Stimulated activated naive CD8-positive, alpha-beta T cell treated with anti-CD3 and anti-CD28 coated beads, Interleukin-15, amount 100 ng/mL, for 72 hours (primary cell): Measurements from ENCODE around the gene CTPS1.

Experiments
- ATAC-seq: fragments of 150-1000 bp; cut with Tn5 transposase; 2 replicates; pipeline ENCODE4 v1.10.0; 2021; ENCODE audit warnings: mild to moderate bottlenecking, moderate library complexity
- DNase-seq, 2 donors: peaks; one replicate each; pipeline ENCODE4 v3.0.0; 2021 to 2022
- H3K27ac Mint-ChIP-seq, 2 donors: one replicate each; pipeline ENCODE4 v1.8.0; 2022; ENCODE audit warnings: mild to moderate bottlenecking in 2 of 2, mixed read lengths in 2 of 2, moderate library complexity in 2 of 2
- H3K27me3 Mint-ChIP-seq: one replicate; pipeline ENCODE4 v1.8.0; 2022; ENCODE audit warnings: mixed read lengths
- H3K4me1 Mint-ChIP-seq: one replicate; pipeline ENCODE4 v1.8.0; 2022; ENCODE audit warnings: mild to moderate bottlenecking, mixed read lengths
- H3K4me3 Mint-ChIP-seq, 2 donors: one replicate each; pipeline ENCODE4 v1.8.0; 2022; ENCODE audit warnings: mild to moderate bottlenecking in 2 of 2, mixed read lengths in 2 of 2, moderate library complexity in 1 of 2
- H3K9me3 Mint-ChIP-seq, 2 donors: one replicate each; pipeline ENCODE4 v1.8.0; 2022; ENCODE audit warnings: mixed read lengths in 2 of 2

CTPS1 gene

GRCh38 chr1:40981691-40982448 lies 2.4 kb downstream of the CTPS1 start:
- Mint-ChIP-seq H3K4me1 (peaks cover 72% of the 10 kb centered on the region), H3K4me3 (peak overlapping the region; percentile 89 to 91), H3K27ac (peak overlapping the region in 1 of 2 donors; percentile 93), H3K9me3 (no peaks in the 10 kb centered on the region), H3K27me3 (no peaks in the 10 kb centered on the region)
- no peak for ATAC-seq
- no peak for DNase-seq

GRCh38 chr1:40982721-40983120 lies 3.2 kb downstream of the CTPS1 start:
- peak overlapping the region; percentile 47 to 81 for H3K4me3 Mint-ChIP-seq
- no peak for DNase-seq
- H3K27me3 Mint-ChIP-seq = no peaks in the 10 kb centered on the region
- H3K4me1 Mint-ChIP-seq = peaks cover 67% of the 10 kb centered on the region
- no peak for ATAC-seq
- H3K9me3 Mint-ChIP-seq = no peaks in the 10 kb centered on the region
- no peak overlapping the region for H3K27ac Mint-ChIP-seq

- no peak for DNase-seq
- no peak for ATAC-seq
- H3K4me3 Mint-ChIP-seq = peak overlapping the region; percentile 41 to 81
- H3K9me3 Mint-ChIP-seq = no peaks in the 10 kb centered on the region
- H3K27ac Mint-ChIP-seq = peak overlapping the region in 1 of 2 donors; percentile 41
- peaks cover 67% of the 10 kb centered on the region for H3K4me1 Mint-ChIP-seq
- H3K27me3 Mint-ChIP-seq = no peaks in the 10 kb centered on the region
Measured at GRCh38 chr1:40983286-40983685, 3.8 kb downstream of the CTPS1 start.

DNA sequence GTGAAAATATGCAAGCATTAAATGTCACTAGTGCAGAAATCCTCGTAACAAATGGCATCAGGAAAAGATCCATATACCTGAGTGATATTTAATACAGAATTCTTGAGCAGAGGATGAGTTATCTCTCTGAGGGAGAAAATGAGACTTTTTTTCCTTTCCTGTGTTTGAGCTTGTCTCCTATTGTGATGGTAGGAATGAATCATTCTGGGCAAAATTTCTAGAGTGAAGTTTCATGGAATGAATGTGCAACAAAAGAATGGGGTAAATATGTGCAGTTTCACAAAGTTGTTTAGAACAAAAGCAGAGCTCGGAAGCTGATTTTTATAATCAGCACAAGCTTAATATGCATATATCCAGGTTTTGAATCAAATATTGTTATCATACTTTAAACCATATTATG lies 4.6 kb downstream of the CTPS1 start:
- Mint-ChIP-seq H3K9me3 (no peaks in the 10 kb centered on the region), H3K4me1 (peaks cover 62% of the 10 kb centered on the region), H3K4me3 (peak overlapping the region; percentile 41 to 67), H3K27ac (peak overlapping the region; percentile 80), H3K27me3 (no peaks in the 10 kb centered on the region)
- no peak for DNase-seq
- ATAC-seq = no peak

DNA sequence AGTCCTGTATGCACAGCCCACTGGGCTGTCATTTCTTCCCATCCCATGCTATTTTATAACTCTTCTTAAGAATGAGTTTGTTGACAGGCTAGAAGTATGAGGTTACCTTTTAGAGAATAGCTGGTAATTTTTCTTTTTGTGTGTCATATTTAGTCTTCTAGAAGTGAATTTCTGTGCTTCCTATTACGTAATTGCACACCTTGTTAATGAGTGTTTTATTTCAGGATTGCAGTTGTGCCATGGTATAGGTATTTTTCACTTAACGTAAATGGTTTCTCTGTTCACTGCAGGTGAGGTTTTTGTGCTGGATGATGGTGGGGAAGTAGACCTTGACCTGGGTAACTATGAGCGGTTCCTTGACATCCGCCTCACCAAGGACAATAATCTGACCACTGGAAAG lies 5.0 kb downstream of the CTPS1 start:
- H3K9me3 Mint-ChIP-seq = no peaks in the 10 kb centered on the region
- no peak overlapping the region for H3K27ac Mint-ChIP-seq
- DNase-seq (no peak), ATAC-seq (no peak)
- H3K4me3 Mint-ChIP-seq = peak overlapping the region in 1 of 2 donors; percentile 67
- peaks cover 61% of the 10 kb centered on the region for H3K4me1 Mint-ChIP-seq
- no peaks in the 10 kb centered on the region for H3K27me3 Mint-ChIP-seq

- Mint-ChIP-seq H3K27me3 (no peaks in the 10 kb centered on the region), H3K4me1 (peaks cover 61% of the 10 kb centered on the region), H3K4me3 (no peak overlapping the region), H3K9me3 (no peaks in the 10 kb centered on the region), H3K27ac (peak overlapping the region in 1 of 2 donors; percentile 5)
- DNase-seq (no peak), ATAC-seq (no peak)
Measured at GRCh38 chr1:40985161-40985560, 5.7 kb downstream of the CTPS1 start.

- Mint-ChIP-seq H3K27ac (peak overlapping the region; percentile 12 to 73), H3K9me3 (no peaks in the 10 kb centered on the region), H3K4me3 (no peak overlapping the region), H3K4me1 (peaks cover 60% of the 10 kb centered on the region), H3K27me3 (no peaks in the 10 kb centered on the region)
- DNase-seq = no peak
- ATAC-seq = peak; percentile 55
Measured at GRCh38 chr1:40985875-40986274, 6.4 kb downstream of the CTPS1 start.

GRCh38 chr1:40986328-40986783 lies 6.9 kb downstream of the CTPS1 start:
- H3K27ac Mint-ChIP-seq = no peak overlapping the region
- no peaks in the 10 kb centered on the region for H3K27me3 Mint-ChIP-seq
- no peak overlapping the region for H3K4me3 Mint-ChIP-seq
- peaks cover 55% of the 10 kb centered on the region for H3K4me1 Mint-ChIP-seq
- no peaks in the 10 kb centered on the region for H3K9me3 Mint-ChIP-seq
- DNase-seq (no peak), ATAC-seq (no peak)

GRCh38 chr1:40986956-40987355 lies 7.5 kb downstream of the CTPS1 start:
- Mint-ChIP-seq H3K27me3 (no peaks in the 10 kb centered on the region), H3K27ac (no peak overlapping the region), H3K9me3 (no peaks in the 10 kb centered on the region), H3K4me3 (no peak overlapping the region), H3K4me1 (peaks cover 49% of the 10 kb centered on the region)
- DNase-seq = no peak
- ATAC-seq = no peak

DNA sequence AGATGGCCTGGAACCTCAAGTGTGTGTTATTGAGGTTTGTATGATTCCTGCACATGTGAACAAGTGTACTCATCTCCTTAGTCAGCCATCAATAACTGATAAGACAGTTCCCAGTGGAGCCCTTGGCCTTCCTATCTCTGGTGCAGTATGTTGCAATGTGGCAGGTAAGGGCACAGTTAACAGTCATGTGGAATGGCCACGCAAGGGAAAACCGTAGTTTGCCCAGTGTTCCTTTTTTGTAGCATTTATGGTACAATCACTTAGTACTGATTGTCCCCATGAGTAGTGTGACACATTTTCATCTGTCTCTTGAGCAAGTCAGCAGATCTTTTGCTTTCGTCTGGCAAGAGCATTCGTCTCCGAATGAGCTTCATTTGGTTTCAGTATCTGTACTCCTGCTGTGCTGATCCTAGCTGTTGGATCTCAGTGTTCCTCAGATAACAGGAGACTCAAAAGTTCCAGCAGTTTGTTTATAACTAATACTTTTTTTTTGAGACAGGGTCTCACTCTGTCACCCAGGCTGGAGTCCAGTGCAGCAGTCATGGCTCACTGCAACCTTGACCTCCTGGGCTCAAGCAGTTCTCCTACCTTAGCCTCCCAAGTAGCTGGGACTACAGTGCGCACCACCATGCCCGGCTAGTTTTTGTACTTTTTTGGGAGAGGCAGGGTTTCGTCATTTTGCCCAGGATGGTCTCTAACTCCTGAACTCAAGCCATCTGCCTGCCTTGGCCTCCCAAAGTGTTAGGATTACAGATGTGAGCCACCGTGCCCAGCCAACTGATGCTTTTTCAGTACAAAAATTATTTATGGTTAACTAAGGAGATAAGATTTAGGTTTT lies 8.2 kb downstream of the CTPS1 start:
- Mint-ChIP-seq H3K27ac (no peak overlapping the region), H3K9me3 (no peaks in the 10 kb centered on the region), H3K27me3 (no peaks in the 10 kb centered on the region), H3K4me3 (no peak overlapping the region), H3K4me1 (peaks cover 42% of the 10 kb centered on the region)
- no peak for ATAC-seq
- DNase-seq = no peak

DNA sequence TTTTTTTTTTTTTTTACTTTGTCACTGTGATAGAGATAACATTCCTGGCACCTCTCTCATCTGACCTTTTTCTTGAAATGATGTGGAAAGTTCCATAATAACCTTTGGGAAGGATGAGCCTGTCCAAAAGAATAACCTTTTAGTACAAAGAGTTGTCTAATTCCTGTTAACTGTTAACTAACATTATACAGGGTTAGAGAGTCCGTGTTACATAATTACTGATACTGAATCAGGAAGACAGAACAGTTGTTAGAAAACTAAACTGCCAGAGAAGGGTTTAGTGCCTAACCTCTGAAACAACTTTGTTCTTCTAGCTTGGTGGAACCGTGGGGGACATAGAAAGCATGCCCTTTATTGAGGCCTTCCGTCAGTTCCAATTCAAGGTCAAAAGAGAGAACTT lies 8.8 kb downstream of the CTPS1 start:
- Mint-ChIP-seq H3K27me3 (no peaks in the 10 kb centered on the region), H3K27ac (peak overlapping the region in 1 of 2 donors; percentile 92), H3K9me3 (no peaks in the 10 kb centered on the region), H3K4me3 (no peak overlapping the region), H3K4me1 (peaks cover 36% of the 10 kb centered on the region)
- DNase-seq (no peak), ATAC-seq (no peak)

DNA sequence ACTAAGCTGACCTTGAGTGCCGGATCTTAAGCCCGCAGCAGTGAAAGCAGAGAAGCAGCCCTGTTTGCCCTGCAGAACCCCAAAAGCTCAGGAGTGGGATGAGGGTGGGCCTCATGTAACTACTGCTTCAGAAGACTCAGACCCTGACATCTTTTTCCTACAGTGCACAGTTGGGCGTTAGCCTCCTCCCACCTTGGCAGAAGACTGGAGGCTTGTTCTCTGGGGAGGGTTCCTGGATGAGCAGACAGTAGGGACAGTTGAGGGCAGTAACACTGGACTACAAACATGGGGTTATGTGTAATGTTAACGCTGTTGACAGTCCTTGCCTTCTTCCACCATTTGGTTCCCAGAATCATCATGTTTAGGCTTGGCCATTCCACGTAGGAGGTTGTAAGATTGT lies 9.6 kb downstream of the CTPS1 start:
- no peak for ATAC-seq
- no peak overlapping the region for H3K27ac Mint-ChIP-seq
- H3K27me3 Mint-ChIP-seq = no peaks in the 10 kb centered on the region

GRCh38 chr1:40997096-40997495 lies 17.6 kb downstream of the CTPS1 start:
- H3K27ac Mint-ChIP-seq = no peak overlapping the region
- peaks cover 22% of the 10 kb centered on the region for H3K4me1 Mint-ChIP-seq
- no peak for ATAC-seq
- H3K27me3 Mint-ChIP-seq = no peaks in the 10 kb centered on the region
- H3K4me3 Mint-ChIP-seq = no peak overlapping the region
- no peaks in the 10 kb centered on the region for H3K9me3 Mint-ChIP-seq
- DNase-seq = no peak

More for the DNA sequence above, 9.6 kb downstream of the CTPS1 start:
- Mint-ChIP-seq H3K9me3 (no peaks in the 10 kb centered on the region), H3K4me3 (no peak overlapping the region), H3K4me1 (peaks cover 28% of the 10 kb centered on the region)
- DNase-seq = no peak

GRCh38 chr1:40998668-40999067 lies 19.2 kb downstream of the CTPS1 start:
- Mint-ChIP-seq H3K4me1 (peaks cover 38% of the 10 kb centered on the region), H3K27ac (peak overlapping the region in 1 of 2 donors; percentile 27), H3K9me3 (no peaks in the 10 kb centered on the region), H3K27me3 (no peaks in the 10 kb centered on the region), H3K4me3 (no peak overlapping the region)
- DNase-seq (no peak), ATAC-seq (no peak)

DNA sequence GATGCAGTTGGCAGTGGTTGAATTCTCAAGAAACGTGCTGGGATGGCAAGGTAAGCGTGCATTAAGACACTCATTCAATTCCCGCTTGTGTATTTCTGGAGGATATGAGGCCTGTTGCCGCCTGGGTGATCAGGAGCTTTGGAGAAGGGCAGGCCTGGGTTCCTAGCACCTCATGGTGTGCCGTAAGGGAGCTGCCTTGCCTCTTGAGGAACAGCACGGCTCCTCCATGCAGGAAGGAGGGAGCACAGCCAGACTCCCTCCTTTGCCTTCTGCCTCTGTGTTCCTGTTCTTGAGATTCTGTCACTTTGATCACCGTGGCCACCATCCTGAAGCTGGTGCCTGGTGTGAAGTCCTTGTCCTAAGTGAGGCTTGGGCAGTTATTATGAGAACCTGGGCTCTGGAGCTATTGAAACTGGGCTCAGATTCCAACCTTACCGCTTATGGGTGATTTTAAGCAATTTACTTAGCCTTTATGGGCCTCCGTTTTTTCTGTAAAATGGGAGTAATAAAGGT lies 23.7 kb downstream of the CTPS1 start:
- Mint-ChIP-seq H3K9me3 (no peaks in the 10 kb centered on the region), H3K4me1 (peaks cover 35% of the 10 kb centered on the region), H3K27me3 (no peaks in the 10 kb centered on the region), H3K4me3 (no peak overlapping the region), H3K27ac (peak overlapping the region in 1 of 2 donors; percentile 67)
- DNase-seq (no peak), ATAC-seq (no peak)
